NCI-H226 (cell line): ENCODE data around the gene APOB.
"Not testable (repeated sequence)": the region's sequence is repeated elsewhere in the genome, so short reads cannot be mapped to it uniquely, and the experiment has no call there.

Experiments
- DNase-seq: peaks from one replicate; pipeline ENCODE4 v3.0.0-alpha.2; 2015

The APOB gene

DNA sequence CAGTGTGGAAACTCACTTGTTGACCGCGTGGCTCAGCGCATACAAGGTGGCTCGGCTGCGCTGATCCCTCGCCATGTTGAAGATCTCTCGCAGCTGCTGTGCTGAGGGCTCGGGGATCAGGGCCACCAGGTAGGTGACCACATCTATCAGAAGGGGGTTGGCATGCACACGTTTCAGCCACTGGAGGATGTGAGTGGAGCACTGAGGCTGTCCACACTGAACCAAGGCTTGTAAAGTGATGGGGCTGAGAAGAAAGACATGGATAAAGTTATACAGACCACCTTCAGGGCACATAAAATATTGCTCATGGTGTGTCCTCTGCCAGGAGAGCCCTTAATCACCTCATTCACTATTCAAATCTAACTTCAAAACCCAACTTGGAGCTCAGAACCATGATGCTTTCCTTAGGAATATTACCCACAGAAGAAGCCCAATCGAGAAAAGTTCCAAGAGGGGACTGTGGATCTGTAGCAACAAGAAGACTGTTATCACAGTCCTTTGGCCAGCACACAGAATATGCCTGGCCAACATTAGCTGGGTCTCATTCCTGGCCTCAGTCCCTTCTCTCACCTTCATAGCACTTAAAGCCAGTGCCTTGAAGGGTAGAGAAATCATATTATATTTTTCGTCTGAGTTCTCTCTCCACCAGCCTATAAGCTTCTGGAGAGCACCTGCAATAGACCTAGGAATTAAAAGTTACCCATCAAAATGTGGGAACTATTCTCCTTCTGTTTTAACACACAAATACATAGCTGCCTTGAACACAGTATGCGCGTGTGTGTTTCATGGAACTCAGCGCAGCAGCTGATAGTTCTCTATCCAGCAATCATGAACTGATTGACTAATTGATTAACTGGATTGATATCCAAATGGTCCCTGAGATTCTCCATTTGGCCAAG is 11.3 kb downstream of the APOB start:
- DNase-seq = no peak

DNA sequence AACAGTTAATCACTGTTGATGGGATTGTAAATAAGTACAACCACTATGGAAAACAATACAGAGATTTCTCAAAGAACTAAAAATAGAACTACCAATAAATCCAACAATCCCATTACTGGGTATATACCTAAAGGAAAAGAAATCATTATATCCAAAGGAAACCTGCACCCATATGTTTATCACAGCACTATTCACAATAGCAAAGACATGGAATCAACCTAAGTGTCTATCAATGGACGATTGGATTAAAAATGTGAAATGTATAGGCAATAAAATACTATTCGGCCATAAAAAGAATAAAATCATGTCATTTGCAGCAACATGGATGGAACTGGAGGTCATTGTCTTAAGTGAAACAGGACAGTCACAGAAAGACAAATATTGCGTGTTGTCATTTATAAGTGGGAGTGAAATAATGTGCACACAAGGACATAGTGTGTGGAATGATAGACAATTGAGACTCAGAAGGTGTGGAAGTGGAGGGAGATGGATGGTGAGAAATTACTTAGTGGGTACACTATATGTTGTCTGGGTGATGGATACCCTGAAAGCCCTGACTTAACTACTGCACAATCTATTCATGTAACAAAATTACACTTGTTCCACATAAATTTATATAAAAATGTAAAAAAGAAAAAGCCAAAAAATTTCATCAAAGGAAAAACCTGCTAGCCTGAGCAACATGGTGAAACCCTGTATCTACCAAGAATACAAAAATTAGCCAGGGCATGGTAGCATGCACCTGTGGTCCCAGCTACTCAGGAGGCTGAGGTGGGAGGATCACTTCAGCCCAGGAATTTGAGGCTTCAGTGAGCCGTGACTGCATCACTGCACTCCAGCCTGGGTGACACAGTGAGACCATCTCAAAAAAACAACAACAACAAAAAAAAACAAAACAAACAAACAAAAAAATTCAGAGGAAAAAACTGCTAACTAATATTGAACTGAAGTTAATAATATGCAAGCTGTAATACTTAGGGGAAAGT is 12.6 kb downstream of the APOB start:
- no peak for DNase-seq

DNA sequence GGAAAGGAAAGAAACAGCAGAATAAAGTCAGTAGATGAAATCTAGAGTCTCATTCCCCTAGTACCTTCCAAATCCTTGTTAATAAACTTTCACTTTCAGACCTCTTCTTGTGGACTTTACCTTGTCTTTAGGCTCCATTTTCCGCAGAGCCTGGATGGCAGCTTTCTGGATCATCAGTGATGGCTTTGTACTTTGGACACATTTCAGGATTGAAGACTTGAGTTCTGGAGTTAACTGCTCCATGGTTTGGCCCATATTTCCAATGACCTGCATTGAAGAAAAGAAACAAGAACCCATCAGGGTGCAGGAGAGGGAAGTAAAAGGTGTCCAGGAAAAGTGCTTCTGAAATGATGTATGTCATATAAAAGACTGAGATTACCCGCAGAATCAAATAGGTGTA is 14.4 kb downstream of the APOB start:
- no peak for DNase-seq

DNA sequence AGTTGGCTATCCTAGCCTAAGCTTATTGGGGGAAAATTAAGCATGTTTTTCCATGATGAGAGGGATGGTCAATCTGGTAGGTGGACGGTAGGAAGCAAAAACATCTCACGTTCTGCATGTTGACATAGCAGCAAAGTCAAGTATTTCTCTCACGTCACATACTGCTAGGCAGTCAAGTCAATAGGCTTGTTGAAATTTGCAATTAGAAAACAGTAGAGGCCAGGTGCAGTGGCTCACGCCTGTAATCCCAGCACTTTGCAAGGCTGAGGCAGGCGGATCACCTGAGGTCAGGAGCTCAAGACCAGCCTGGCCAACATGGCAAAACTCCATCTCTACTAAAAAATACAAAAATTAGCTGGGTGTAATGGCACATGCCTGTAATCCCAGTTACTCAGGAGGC is 14.9 kb downstream of the APOB start:
- DNase-seq = not testable (repeated sequence)

DNA sequence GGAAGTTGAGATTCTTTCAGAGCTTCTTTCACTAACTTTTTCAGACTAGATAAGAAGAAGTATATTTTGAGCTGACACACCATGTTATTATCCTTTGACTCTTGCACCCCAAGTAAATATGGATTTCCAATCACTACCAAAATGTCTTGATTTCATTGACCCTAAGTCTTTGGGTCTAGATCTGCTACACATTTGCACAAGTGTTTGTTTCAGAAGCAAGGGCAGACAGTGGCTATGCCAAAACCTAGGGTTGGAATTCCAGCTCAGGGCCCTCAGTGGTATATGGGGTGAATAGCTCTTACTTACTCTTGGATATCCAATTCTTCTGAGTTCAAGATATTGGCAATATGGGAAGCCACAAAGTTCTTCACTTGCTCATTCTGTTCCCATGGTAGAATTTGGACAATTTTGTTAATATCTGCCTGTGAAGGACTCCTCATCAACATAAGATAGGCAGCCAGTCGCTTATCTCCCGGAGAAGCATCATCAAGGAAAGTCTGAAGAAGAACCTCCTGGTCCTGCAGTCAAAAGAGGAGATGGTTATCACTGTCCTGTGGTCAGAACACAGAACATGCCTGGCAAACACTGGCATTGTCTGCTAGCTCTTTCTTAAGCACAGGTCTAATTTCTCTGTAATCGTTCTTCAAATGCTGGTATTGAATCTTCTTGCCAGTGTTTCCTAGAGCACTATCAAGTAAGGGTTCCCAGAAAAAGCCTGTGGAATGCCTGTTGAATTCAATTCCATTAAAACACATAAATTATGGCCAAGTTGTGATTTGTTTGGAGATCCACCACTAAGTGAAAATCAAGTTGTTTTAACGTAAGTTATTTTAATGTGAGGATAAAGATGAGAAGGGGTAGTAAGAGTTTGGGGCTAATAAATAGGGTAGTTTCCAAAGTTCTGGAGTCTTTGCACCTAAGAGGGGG is 15.6 kb downstream of the APOB start:
- no peak for DNase-seq

DNA sequence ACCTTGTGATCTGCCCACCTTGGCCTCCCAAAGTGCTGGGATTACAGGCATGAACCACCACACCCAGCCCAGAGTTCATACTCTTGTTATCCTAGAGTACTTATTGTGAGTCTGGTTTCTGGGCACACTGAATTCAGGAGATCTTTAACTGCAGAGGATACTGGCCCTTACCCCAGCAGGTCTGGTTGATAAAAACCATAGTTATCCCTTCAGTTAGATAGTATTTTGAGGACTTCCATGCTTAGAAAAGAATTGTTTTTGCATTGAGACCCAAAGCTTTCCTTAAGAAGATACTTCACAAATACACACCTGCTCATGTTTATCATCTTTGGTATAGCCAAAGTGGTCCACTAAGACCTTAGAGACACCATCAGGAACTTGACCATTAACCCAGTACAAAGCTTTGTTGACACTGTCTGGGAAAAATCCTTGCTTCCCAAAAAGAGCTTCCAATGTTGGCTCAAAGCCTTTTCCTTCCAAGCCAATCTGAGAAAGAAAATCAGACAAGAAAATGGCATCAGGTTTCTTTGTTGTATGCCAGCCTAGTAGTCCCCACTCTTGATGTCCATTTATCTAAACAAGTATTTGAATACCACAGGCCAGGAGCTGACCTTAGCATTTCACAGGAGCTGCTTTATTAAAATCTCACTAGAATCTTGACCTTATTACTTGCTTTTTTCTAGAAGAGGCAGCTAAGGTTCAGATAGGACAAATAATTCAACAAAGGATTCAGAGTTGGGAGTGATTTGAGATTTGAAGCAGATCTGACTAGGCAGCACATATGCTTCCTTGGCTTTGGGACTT is 17.2 kb downstream of the APOB start:
- no peak for DNase-seq

DNA sequence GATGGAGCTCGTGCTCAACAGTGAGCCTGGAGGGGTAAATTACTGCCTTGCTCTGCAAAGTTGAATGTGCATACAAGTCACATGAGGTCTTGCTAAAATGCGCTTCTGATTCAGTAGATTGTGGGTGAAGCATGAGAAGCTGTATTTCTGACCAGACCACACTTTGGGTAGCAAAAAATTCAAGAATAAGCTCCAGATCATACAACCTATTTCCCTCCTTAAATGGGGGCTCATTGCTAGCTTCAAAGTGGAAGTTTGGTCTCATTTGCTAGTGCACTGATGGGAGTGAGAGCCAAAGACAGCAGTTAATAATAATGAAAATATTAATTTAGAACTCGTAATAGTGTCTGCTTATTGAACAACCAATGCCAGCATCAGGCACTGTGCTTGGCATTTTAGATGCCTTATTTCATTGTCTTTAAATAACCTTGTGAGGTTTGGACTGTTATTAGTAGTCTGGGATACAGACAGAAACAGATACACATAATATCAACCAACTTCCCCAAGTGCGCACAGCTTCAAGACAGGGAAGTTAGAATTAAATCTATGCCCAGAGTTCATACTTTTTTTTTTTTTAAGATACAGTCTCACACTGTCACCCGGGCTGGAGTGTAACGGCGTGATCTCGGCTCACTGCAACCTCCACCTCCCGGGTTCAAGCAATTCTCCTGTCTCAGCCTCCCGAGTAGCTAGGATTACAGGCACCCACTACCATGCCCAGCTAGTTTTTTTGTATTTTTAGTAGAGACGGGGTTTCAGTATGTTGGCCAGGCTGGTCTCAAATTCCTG is 18.0 kb downstream of the APOB start:
- DNase-seq = no peak

DNA sequence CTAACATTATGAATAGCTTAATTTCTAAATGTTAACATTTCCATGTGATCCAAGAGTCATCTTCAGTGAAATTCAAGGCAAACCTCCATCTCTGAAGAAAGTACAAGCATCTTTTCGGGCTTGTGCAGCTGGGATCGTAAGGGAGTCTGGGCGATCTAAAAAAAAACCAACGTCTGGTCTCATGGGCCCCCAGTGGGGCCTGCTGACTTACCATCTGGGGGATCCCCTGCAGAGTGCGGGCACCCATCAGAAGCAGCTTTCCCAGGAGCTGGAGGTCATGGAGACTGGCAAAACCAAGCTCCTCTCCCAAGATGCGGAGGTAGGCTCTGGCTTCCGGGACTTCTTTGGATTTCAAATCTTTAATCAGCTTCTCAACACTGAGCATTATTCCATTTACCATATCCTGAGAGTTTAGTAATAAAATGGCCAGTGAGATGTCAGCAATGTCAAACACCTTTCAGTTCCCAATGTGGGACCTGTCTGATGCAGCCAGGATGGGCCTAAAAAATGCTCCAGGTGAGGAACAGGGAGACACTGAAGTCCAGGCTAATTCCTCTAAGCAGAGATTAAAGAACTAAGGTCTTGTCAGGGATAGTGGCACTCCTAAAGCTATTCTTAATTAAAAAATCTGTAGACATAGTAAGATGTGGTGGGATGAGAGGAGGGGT is 19.0 kb downstream of the APOB start:
- DNase-seq = no peak

DNA sequence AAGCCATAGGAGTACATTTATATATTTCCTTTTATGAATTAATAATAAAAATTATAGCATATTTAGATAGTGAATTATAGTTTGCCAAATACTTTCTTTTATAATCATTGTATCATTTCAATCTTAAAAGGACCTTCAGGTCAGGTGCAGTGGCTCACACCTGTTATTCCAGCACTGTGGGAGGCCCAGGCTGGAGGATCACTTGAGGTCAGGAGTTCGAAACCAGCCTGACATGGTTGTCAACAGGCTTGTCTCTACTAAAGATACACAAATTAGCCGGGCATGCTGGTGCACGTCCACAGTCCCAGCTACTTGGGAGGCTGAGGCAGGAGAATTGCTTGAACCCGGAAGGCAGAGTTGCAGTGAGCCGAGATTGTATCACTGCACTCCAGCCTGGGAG is 19.7 kb downstream of the APOB start:
- no peak for DNase-seq

DNA sequence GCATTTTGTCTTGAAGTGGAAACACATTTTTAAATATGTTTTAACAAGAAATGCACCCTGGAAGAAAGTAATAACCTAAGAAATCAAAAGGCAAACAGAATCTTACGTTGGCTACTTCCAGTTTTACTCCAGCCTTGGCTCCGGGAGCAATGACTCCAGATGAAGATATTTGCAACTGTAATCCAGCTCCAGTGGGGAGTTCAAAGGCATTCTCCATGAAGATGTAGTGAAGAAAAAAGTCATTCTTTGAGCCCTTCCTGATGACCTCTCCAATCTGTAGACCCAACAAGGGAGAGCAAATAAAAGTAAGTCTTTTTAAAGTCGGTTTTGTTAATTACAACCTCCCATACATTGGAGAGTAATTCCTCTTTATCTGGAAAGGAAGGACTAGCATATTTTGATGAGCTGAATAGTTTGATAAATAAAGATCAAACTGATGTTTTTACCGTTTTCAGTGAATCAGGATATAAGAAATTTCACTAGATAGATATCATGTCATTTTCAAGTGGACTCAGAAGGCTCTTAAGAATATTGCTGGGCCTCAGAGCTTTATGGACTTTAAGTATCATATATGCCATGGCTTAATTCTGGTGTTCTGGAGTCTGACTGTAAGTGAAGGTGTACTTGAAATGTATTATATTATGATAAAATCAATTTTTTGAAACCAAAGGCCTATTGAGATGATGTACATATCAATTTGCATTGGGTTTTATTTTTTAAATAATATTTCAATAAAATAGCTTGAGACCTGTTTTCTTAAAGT is 20.3 kb downstream of the APOB start:
- DNase-seq = no peak

DNA sequence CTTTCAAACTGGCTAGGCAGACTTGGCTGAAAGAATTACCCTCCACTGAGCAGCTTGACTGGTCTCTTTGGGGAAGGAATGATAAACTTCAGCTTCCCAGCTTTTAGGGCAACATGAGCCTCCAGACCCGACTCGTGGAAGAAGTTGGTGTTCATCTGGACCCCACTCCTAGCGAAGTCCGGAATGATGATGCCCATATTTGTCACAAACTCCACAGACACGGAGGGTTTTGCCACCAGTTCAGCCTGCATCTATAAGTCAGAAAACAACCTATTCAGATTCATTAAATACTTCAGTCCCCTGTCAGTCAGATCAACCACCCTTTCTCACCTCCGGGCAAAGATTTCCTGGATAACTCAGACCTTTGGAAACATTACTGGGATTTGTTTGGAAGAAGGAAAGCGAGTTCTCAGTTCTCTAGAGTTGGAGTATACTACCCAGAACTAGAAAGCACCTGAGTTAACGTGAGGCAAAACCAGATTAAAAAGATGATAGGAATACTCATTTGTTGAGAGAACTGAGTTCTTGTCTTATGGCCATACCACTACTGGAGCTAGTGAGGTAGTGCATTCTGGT is 21.0 kb downstream of the APOB start:
- DNase-seq = no peak

DNA sequence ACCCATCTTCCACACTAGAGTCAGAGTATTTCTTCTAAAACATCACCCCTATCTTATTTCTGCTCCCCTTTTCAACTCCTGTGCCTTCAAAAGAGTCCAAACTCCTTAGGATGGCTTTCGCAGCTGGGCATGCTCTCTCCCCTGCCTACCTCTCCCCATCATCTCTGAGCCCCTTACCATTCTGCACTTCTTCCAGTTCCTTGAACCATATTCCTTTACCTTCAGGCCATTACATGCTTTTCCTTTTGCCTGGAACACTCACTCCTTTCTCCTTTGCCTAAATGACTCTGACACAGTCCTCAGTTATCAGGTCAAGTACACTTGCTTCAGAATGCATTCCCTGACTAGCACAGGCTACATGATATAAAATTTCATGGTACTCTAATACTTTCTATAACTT is 22.4 kb downstream of the APOB start:
- DNase-seq = no peak

DNA sequence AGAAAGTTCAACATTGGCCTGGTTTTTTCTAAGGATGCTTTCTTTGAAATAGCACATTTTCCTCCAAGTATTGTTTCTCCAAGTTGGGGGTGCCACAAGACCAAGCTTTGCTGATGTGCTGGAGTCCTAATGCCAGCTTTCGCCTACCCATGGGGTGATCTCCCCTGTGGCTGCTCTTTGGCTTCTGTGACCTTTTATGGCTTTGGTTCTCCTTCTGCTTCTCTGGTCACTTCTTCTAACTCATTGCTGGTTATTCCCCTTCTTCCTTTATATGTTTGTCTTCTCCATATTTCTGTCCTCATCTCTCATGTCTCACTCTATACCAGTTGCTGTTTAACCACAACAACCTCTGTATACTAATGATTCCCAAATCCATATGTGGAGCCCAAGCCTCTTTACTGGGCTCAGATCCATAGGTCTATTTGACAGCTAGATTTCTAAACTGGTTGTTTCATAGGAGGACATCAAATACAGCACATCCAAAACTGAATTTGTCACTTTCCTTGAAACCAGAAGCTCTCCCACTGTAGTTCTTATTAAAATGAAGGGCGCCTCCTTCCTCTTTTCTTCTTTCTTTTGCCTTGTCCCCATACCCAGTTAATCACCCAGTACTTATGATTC is 23.1 kb downstream of the APOB start:
- DNase-seq = no peak

DNA sequence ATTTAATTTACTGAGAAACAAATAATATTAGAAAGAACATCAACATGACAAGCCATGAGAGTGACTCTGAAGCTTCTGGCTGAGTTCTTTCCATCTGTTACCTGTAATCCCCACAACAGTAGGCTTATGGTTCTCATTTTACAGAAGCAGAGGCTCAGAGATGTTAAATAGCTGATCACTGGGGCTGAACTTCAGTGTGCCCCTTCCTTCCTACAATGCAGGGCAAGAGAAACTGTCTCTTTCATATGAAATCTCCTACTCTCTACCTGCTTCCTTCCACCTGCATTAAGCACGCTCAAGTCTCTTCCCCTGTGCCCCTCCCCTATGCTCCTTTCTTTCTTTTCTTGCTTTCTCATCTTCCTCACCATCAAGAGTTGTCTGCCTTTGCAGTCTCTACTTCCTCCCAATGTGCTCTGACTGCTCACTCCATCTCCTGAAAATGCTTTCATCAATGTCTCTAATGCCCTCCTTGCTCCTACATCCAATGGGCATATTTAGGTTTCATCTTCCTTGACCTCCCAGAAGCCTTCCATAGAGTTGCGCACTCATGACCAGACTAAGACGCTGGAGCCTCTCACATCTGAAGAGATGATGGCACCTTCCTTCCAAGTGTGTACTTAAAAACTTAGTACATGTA is 23.7 kb downstream of the APOB start:
- no peak for DNase-seq

DNA sequence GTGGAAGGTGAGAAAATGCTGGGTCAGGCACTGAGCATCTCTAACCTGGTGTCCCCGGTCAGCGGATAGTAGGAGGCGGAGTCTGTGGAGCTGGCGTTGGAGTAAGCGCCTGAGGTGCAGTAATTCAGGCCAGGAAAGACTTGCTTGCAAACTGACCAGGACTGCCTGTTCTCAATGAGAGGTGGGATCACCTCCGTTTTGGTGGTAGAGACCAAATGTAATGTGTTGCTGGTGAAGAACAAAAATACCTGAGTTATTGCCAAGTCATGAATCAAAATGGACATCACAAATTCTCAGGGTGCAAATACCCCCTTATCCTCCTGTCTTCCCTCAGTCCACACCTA is 24.2 kb downstream of the APOB start:
- no peak for DNase-seq

DNA sequence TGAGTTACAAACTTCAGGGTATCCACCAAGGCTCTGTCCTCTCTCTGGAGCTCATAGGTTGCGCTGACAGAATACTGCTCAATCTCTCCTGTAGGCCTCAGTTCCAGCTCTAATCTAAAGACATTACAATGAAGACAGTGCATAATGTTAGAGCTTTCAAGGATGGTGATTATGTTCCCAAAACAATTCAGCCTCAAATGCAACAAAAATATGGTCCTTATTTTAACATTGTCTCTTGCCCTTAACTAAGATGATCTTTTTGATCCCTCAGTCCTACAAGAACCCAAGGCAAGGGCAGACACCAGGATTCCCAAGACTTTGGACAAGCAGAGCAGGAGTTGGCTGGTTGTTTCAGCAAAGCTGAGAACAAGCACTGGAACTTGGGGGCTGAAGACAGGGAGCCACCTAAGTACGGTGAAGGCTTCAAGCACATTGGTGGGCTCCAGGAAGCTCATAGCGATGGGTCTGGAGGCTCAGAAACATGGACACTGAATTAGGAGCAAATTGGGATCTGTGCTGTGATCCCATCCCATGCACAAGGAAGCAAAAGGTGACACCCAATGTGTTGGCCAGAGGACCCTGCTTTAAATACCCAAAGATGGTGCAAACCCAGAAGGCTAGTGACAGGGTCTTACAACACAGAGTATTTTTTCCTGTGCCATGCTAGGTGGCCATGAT is 24.7 kb downstream of the APOB start:
- DNase-seq = no peak

DNA sequence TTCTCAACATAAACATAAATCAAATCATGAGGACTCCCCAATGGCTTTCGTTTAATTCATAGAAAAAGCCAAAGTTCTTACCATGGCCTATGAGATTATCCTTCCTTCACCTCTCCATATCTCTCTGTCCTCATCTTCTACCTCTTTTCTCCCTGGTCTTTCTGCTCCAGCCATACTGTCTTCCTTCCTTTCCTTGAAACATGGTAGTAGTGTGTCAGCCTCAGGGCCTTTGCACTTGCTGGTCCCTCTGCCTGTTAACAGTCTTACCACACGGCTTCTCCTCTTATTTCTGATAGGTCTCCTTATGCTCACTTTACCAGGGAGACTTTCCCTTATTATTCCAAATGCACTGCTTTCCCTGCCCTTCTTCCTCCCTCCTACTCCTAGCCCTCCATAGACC is 25.6 kb downstream of the APOB start:
- DNase-seq = no peak
